Measurements from ENCODE around the gene PREPL. TPM values are rescaled to one million over a fixed set of nuclear protein-coding genes. Genes with fewer than 3 reads are reported as not detected.
A peak's percentile ranks its signal among the peaks of the same experiment; 100 is the strongest.

The PREPL gene
- total RNA-seq, 4 donors from 2014 or later = 17.0 to 61.1 (median 22.6) TPM

DNA sequence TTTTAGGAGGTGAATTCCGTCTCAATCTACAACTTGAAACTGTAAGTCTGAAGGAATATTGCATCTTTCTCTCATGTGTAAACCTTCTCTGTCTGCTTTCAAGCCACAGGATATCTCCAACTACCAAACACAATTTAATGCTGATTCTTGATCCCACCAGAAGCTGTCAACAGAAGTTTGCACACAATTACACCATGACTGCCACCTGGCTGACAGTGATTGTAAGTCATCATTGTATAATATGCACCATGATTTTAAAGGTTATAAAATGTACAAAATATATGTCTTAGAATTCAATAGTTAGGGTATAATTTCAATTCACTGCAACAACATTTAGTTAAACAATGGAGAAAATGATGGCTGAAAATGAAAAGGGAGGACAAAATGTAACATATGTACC, 18.4 kb downstream of the PREPL start:
- Histone ChIP-seq H3K4me1 (no peaks in the 10 kb centered on the region), H3K9me3 (no peaks in the 10 kb centered on the region), H3K27me3 (no peaks in the 10 kb centered on the region), H3K4me3 (no peak overlapping the region), H3K36me3 (peaks cover 0 to 58% (median 0%) of the 10 kb centered on the region in 3 donors), H3K27ac (no peak overlapping the region)
- DNase-seq = no peak
- no peak for TF ChIP-seq POLR2A (IDR thresholded peaks at IDR 0.05)
- TF ChIP-seq, protein P1, sequence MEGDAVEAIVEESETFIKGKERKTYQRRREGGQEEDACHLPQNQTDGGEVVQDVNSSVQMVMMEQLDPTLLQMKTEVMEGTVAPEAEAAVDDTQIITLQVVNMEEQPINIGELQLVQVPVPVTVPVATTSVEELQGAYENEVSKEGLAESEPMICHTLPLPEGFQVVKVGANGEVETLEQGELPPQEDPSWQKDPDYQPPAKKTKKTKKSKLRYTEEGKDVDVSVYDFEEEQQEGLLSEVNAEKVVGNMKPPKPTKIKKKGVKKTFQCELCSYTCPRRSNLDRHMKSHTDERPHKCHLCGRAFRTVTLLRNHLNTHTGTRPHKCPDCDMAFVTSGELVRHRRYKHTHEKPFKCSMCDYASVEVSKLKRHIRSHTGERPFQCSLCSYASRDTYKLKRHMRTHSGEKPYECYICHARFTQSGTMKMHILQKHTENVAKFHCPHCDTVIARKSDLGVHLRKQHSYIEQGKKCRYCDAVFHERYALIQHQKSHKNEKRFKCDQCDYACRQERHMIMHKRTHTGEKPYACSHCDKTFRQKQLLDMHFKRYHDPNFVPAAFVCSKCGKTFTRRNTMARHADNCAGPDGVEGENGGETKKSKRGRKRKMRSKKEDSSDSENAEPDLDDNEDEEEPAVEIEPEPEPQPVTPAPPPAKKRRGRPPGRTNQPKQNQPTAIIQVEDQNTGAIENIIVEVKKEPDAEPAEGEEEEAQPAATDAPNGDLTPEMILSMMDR (IDR thresholded peaks at IDR 0.05) = peak in 4 of 6 experiments; percentile 17 to 62 (median 50)

DNA sequence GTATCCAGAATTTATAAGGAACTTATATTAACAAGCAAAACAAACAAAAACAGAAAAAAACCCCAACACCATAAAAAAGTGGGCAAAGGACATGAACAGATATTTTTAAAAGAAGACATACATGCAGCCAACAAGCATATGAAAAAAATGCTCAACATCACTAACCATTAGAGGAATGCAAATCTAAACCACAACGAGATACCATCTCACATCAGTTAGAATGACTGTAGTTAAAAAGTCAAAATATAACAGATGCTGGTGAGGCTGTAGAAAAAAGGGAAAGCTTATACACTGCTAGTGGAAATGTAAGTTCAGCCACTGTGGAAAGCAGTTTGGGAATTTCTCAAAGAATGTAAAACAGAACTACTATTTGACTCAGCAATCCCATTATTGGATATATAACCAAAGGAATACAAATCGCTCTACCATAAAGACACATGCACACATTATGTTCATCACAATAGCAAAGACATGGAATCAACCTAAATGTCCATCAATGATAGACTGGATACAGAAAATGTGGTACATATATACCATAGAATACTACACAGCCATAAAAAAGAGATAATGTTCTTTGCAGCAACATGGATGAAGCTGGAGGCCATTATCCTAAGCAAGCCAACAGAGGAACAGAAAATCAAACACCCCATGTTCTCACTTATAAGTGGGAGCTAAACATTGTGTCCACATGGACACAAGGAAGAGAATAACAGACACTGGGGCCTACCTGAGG, 25.3 kb downstream of the PREPL start:
- Histone ChIP-seq H3K9me3 (no peaks in the 10 kb centered on the region), H3K36me3 (peaks cover 0 to 80% (median 0%) of the 10 kb centered on the region in 3 donors), H3K4me3 (no peak overlapping the region), H3K4me1 (no peaks in the 10 kb centered on the region), H3K27me3 (no peaks in the 10 kb centered on the region), H3K27ac (no peak overlapping the region)
- no peak for DNase-seq
- TF ChIP-seq, protein P1 (IDR thresholded peaks at IDR 0.05) = no peak
- TF ChIP-seq POLR2A (IDR thresholded peaks at IDR 0.05) = no peak

DNA sequence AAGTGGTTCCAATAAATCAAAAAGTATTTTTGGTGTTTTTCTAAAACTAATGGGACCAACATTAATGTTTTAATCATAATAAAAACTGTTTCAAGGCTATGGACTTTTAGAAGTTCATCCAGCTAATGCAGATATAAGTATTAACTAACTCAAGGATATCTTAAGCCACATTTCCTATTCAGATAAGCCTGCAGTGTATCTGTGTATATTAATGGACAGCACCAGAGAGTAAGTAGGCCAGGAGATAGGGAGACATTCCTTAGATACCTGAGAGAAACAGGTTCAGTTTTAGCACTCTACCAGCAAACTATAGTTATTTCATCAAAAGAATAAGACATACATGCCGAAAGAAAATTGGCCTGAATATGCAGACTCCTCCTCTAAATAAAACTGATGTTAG, 27.3 kb downstream of the PREPL start:
- H3K27ac ChIP-seq = no peak overlapping the region

DNA sequence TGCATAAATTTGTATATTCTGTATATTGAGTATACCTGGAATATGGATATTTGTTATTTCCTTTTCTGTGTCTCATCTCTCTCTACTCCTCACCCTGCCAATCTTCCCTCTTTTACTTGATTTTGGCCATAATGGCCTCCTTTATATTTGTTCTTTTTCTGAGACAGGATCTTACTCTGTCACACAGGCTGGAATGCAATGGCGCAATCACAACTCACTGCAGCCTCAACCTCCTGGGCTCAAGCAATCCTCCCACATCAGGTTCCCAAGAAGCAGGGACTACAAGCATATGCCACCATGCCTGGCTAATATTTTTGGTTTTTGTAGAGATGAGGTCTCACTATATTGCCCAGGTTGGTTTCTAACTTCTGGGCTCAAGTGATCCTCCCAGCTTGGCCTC, 30.5 kb downstream of the PREPL start:
- Histone ChIP-seq H3K4me1 (no peaks in the 10 kb centered on the region), H3K27ac (no peak overlapping the region), H3K9me3 (no peaks in the 10 kb centered on the region), H3K36me3 (peaks cover 0 to 63% (median 0%) of the 10 kb centered on the region in 3 donors), H3K4me3 (no peak overlapping the region), H3K27me3 (no peaks in the 10 kb centered on the region)
- DNase-seq = no peak
- no peak for TF ChIP-seq POLR2A (IDR thresholded peaks at IDR 0.05)
- TF ChIP-seq, protein P1 (IDR thresholded peaks at IDR 0.05) = no peak

More for the DNA sequence above, 27.3 kb downstream of the PREPL start:
- no peaks in the 10 kb centered on the region for H3K4me1 ChIP-seq
- no peaks in the 10 kb centered on the region for H3K27me3 ChIP-seq
- H3K4me3 ChIP-seq = no peak overlapping the region
- H3K9me3 ChIP-seq = no peaks in the 10 kb centered on the region
- TF ChIP-seq POLR2A (IDR thresholded peaks at IDR 0.05) = no peak
- TF ChIP-seq, protein P1 (IDR thresholded peaks at IDR 0.05) = no peak
- peaks cover 0 to 77% (median 0%) of the 10 kb centered on the region in 3 donors for H3K36me3 ChIP-seq
- DNase-seq = no peak

DNA sequence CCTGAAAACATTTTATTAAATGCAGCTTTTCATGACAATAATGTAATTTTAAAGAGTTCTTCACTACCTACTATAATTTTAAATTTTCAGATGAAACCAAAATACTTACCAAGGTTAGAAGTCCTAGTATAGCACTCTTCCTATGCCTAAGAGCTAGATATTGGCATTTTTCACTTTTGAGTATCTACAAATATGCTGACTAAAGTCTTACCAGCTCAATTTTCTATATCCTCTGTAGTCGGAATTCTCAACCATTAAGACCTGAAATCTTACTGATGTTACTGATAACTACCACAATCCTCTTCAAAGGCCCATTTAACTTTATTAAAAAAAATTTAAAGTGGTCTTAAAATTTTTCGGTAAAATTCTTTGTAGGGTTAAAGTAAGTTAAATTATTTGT, 32.0 kb downstream of the PREPL start:
- no peak for TF ChIP-seq POLR2A (IDR thresholded peaks at IDR 0.05)
- TF ChIP-seq, protein P1 (IDR thresholded peaks at IDR 0.05) = no peak
- Histone ChIP-seq H3K9me3 (no peaks in the 10 kb centered on the region), H3K27me3 (no peaks in the 10 kb centered on the region), H3K27ac (no peak overlapping the region), H3K4me3 (no peak overlapping the region), H3K36me3 (peaks cover 0 to 71% (median 0%) of the 10 kb centered on the region in 3 donors), H3K4me1 (no peaks in the 10 kb centered on the region)
- DNase-seq = no peak

Data from Peyer's patch (tissue), 4 donors.